GM21515 (cell line): ENCODE measurements around the gene FLNA.
"Not testable (repeated sequence)": the region's sequence is repeated elsewhere in the genome, so short reads cannot be mapped to it uniquely, and the experiment has no call there.

Experiments
- ATAC-seq: cut with Tn5 transposase; IDR thresholded peaks from one replicate; pipeline ENCODE4 v1.9.1; 2021; ENCODE audit not compliant: unreplicated experiment

FLNA gene

DNA sequence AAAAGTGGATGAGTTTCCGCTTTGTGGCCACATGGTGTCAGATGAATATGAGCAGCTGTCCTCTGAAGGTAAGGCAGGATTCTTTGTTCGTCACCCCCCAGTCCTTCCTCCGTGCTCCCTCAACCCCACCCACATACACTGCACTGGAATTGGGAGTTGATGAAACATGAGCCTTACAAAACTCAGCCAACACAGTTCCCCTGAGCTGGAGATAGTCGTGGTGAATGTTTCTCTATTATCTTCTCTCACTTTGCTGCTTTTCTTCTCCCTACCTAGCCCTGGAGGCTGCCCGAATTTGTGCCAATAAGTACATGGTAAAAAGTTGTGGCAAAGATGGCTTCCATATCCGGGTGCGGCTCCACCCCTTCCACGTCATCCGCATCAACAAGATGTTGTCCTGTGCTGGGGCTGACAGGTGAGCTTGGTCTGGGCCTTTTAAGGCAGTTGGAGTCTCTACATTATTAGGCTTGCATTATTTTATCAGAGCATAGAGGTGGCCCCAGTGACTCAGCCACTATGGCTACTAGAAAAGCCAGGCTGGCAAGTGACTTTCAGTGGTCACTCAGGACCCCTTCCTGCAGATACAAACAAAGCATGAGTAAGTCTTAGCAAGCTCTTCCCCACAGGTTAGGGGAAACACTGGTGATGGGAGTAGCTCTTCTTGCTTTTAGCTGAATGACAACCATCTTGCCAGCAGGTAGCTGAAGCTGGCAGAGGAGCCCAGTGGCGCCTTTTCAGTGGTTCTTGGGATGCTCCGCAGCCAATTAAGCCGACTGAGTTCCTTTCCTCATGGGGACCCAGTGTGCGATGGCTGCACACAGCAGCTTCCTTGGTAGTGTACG lies 25.3 kb upstream of the FLNA start:
- ATAC-seq: no peak

DNA sequence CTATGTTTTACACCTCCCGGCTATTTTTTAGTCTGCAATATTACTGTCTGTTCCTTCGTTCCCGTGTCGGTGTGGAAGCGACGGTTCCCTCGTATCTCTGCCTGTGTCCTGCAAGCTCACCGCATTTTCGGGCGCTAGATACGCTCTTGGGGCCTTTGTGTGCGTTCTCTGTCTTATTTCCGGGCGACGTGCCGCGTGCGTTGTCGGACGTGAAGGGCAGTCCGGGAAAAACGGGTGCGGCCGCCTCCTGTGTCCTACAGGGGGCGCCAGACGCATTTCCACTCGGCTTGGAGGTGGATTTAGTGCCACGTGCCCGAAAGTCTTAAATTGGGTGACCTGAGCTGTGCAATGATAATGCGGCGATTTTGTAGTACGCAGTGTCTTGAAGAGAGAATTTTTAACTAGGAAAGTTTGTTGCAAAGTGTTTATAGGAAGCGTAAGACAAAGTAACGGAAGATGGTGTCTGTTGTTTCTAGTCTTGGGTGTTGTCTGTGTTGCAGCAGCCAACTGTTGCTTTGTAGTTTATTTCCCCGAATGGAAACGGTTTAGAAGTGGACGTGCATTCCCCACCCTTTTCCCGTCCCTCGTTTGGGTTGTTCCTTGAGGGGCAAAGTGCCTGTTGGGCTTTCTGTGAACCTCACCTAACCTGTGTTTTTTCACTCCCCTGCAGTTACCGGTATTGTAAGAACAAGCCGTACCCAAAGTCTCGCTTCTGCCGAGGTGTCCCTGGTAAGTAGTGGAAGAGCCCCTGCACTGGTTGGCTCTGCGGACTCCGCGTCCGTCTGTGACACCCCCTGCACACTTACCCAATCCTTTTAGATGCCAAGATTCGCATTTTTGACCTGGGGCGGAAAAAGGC lies 24.5 kb upstream of the FLNA start:
- no peak for ATAC-seq

DNA sequence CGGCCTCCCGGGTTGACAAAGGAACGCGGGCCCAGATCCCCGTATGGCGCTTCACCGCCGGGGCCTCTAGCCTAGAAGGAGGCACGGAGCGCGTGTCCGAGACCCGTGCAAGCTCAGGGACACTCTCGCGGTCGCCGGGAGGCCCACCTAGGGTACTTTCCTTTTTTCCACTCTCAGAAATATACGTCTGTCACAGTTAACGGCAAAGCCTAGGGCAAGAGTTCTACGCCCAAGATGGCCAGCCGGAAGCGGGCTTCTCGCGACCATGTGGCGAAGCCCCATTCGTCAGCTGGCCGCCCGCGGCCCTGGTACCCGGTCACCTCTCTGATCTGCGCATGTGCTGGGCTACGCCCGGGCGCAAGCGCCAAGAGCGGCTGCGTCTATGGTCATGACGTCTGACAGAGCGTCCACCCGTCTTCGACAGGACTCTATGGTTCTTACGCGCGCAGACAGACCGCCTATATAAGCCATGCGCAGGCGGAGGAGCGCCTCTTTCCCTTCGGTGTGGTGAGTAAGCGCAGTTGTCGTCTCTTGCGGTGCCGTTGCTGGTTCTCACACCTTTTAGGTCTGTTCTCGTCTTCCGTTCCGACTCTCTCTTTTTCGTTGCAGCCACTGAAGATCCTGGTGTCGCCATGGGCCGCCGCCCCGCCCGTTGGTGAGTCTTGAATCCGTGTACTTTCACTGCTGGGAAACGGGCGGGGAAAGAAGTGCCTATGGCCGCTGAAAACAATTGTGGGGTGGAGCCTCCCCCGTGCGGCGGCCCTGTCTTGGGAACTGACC lies 23.6 kb upstream of the FLNA start, which contains the start of gene RPL10:
Gene RPL10 (plus strand): TSS at position 490 of the 780 bp plus-strand sequence. CDS start 143 bp downstream, at position 633.
- ATAC-seq: peak; percentile 68

DNA sequence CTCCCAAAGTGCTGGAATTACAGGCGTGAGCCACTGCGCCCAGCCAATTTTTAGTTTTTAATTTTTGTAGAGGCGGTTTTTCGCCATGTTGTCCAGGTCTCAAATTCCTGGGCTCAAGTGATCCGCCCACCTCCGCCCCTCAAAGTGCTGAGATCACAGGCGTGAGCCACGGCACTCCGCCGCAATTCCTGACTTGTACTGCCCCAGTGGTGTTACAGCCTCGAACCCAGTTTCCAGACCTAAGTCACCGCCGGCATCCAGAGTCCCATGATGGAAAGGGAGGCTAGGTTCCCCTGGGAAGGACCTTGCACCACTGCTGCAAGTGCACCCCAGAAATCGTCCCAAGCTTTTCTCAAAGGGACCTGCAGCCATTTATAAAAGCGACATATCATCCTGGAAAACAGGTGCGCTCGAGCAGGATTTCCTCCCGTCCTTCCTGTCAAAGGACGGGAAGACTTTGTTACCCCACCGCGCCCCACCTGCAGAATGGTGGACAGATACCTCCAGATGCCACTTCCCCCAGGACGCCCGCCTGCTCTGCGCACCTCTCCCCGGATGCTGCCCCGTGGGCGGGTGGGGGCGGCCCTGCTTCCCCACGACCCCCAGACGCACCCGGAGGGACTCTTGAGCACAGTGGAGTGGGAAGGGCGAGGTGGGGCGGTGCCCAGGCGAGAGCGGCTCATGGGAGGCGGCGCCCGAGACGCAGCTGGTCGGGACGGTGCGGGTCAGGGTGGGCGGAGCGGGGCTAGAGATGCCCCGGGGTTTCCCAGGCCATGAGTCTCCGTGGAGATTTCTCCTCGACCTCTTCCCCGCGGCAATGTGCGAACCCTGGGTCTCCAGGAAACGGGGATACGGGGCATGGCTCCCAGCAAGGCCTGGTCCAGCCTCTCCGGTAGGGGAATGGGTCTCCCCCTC lies 22.8 kb upstream of the FLNA start:
- peak; percentile 51 for ATAC-seq

DNA sequence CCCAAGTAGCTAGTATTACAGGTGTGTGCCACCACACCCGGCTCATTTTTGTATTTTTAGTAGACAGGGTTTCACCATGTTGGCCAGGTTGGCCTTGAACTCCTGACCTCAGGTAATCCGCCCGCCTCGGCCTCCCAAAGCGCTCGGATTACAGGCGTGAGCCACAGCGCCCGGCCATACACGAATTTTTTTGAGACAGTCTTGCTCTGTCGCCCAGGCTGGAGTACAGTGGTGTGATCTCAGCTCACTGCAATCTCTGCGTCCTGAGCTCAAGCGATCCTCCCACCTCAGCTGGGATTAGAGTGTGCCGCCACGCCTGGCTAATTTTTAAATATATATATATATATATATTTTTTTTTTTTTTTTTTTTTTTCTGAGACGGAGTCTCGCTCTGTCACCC lies 21.9 kb upstream of the FLNA start:
- ATAC-seq: not testable (repeated sequence)

DNA sequence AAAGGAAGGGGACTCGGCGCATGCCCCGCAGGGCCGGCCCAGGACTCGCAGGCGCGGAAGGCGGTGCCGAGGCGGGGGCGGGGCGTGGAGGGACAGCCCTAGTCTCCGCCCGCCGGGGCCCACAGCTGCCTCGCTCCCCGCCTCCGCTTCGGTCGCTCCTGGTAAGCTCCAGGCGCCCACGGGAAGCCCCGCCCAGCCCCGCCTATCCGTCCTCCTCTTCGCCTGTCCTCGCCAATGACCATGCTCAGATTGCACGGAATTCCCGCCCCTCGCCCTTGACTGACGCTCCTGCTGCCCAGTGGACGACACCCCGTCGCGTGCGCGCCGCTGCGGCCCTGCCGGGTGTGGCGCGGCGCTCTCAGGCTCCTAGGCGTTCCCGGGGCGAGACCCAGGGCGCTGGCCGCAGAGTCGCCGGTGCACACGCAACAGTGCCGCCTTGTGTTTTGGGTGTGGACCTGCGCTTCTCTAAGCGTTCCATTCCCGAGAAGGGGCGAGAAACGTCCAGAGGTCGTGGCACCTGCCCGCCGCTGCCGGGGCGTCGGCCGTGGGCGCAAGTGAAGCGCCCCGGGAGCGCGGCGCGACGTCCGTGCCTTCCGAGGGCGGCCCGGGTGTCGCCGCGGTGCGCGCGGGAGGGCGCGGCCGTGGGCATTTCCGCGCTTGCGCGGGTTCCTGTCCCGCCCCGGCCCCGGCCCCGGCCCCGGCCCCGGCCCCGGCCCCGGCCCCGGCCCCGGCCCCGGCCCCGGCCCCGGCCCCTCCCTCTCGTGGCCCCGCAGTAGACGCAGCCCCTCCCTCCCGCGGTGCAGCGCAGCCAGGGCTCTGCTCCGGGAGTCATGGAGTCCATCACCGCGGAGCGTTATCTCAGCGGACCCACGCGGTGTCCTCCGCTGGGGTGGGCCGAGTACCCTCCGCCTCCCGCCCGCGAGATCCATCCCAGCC lies 15.6 kb upstream of the FLNA start:
- peak; percentile 62 for ATAC-seq

DNA sequence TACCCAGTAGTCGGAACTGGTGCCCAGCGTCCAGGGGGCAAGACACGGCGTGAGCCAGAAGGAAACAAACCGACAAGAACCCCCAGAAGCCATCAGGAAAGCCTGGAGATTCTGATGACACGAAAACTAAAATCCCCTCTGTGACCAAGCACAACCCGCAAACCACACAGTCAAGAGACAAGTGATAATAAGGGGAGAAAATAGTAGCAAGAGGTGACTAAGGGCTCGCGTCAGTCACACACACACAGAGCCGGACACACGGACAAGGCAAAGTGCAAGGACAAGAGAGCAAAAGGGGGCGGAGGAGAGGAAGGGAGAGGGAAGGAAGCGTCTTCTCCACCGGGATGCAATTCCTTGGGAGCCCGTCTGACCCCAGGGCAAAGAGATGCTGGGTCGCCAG lies 14.2 kb upstream of the FLNA start:
- ATAC-seq: not testable (repeated sequence)

DNA sequence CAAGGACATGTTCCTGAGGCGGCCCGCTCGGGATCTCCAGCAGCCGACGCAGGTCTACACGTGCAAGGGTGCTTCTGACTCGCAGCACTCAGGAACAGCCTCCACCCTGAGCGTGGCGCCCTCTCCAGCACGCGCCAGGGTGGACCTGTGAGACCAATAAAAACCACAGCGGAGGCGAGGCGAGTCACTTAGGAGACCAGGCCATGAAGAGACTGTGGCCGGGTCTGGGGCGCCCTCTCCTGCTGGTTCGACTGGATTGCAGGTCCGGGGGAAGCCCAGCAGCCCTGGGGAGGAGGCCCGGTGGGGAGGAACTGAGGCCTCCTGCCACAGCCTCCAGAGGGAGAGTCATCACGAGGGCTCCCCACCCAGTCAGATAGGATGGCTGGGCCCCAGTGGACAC lies 13.7 kb upstream of the FLNA start:
- peak; percentile 30 for ATAC-seq

DNA sequence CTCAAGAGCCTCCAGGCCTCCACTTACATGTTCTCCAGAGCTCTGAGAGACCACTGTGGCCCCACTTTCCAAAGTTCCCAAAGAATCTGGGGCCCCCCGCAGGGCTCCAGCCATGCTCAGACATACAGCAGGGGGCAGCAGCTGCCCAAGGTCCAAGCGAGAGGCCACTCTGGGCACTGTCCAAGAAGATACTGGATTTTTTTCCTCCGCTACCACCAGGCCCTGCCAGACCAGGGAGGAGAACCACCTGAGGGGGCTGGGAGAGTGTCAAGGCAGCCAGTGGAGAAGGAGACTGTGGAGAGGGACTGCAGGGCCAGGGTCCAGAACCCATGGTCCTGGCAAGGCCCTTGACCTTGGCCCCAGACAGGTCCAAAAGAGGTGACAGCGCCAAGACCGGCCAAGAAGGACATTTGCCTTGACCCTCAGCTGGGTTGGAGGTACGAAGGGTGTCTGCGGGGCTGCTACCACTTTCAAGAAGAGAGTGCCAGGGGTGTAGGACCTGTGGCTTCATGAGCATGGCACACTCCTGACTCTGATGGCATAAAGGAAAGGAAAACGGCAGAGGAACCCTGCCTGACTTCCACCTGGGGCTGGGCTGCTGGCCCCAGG lies 10.0 kb upstream of the FLNA start:
- no peak for ATAC-seq

DNA sequence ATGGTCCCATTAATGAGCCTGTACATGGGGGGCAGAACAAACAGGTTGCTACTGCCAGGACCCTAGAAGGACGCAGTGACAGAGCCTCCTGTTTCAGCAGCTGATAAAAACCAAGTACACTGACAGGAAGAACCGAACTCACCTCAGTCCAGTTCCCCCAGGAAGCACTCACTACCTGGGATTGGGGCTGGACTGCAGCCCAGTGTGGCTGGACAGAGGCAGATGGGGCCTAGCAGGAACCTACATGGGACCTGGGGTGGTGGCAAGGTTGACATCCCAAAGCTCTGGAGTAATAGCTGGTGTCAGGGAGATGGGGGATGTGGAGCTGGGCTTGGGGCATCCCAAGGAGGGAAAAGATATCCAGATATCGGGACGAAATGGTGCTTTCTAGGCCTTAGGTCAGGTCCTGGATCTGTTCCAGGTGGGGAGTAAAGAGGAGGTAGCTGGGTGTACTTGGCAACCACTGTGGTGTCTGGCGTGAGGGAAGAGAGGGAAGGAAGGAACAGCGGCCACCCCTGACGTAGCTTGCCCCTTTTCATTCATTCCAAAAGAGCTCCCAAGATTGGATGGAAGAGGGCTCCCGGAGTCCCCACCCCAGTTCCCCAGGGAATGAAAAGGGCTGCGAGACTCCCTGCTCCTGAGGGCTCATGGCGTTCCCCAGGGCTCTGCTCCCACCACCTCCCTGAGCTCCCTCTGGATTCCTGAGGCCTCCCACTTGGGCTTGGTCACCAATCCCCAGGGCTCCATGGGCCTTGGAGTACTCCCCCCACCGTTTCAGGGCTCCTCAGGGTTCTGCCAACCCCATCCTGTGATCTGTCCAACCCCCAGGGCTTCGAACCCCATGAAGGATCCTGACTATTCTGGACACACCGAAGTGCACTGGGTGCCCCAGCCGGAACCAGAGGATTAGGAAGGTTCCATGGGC lies 9.2 kb upstream of the FLNA start:
- ATAC-seq: no peak

DNA sequence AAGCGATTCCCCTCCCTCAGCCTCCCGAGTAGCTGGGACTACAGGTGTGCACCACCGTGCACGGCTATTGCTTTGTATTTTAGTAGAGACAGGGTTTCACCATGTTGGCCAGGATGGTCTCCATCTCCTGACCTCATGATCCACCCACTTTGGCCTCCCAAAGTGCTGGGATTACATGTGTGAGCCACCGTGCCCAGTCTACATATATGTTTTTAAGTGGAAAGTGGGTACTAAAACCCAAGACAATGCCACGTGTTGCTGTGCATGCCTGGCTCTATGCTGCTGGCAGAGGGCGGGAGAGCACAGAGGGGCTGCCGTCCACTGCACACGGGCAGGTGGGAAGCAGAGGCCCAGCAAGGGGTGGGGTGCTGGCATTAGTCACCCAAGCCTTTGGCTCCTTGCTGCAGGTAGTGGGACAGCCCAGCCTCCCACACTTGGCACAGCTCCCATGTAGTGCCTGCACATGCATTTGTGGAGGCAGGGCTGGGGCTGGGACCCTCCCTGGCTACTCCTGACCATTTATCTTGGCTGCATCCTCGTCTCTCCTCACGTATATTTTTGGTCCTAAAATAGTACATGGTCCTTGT lies 8.1 kb upstream of the FLNA start:
- no peak for ATAC-seq

DNA sequence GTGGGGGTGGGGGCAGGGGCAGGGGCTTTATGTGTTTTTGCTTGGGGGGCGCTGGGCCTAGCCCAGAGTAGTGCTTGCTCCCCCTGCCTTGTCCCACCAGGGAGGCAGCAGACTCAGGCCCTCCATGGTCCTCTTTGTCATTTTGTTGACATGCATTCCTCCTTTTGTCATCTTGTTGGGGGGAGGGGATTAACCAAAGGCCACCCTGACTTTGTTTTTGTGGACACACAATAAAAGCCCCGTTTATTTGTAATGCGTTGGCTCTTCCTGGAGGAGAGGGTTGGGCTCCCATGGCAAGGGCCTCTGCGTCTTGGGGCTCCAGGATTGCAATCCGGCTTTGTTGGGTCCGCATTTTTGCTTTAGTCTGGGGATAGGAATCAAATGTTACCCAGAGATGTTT lies 6.8 kb upstream of the FLNA start:
- no peak for ATAC-seq

DNA sequence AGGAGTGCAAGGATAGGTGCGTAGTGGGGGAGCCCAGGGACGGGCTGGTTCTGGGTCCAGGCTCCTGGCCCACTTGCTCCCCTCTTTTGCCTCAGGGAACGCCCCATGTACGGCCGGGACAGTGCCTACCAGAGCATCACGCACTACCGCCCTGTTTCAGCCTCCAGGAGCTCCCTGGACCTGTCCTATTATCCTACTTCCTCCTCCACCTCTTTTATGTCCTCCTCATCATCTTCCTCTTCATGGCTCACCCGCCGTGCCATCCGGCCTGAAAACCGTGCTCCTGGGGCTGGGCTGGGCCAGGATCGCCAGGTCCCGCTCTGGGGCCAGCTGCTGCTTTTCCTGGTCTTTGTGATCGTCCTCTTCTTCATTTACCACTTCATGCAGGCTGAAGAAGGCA lies 6.4 kb upstream of the FLNA start:
- no peak for ATAC-seq

DNA sequence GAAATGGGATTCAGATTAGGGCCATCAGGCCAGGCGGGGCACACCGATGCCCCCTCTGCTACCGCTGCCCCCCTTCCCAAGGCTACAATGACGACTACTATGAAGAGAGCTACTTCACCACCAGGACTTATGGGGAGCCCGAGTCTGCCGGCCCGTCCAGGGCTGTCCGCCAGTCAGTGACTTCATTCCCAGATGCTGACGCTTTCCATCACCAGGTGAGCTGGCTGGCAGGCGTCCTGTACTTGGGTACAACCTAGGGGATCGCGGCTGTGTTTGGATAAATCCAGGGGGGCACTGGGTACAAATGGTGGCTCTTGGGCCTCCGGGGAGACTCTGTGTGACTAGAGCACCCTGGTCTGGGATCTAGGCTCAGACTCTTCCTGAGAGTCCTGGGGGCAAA lies 5.7 kb upstream of the FLNA start:
- ATAC-seq: no peak

DNA sequence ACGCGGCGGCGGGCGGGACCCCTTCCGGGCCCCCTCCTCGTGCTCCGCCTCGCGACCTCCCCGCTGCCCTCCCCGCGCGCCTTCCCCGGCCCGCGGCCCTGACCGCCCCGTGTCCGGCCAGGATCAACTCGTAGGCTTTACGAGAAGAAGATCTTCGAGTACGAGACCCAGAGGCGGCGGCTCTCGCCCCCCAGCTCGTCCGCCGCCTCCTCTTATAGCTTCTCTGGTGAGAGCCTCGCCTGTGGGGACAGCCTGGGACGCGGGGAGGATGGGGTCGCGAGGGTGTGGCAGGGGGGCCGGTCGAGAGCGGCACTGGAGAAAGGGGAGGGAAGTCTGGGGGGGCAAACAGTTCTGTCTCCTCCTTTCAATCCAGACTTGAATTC lies 5.1 kb upstream of the FLNA start:
- no peak for ATAC-seq

DNA sequence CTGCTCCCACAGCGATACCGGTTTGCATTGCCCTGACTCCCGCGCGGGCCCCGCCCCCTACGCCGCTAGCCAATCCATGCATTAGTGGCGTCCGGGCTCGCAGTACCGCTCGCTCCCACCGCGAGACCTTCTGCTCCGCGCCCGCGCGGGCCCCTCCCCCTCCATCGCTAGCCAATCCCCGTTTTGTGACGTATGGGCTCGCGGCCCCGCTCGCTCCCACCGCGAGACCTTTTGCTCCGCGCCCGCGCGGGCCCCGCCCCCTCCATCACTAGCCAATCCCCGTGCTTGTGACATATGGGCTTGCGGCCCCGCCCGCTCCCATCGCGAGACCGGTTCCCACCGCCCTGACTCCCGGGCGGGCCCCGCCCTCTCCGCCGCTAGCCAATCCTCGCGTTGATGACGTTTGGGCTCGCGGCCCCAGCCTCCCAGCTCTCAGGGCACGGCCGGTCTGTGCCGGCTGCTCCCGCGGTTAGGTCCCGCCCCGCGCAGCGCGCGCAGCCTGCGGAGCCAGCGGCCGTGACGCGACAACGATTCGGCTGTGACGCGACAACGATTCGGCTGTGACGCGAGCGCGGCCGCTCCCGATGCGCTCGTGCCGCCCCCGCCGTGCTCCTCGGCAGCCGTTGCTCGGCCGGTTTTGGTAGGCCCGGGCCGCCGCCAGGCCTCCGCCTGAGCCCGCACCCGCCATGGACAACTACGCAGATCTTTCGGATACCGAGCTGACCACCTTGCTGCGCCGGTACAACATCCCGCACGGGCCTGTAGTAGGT lies 4.5 kb upstream of the FLNA start, which contains the start of gene EMD:
Gene EMD (plus strand): TSS at position 497 of the 770 bp plus-strand sequence. CDS start 190 bp downstream, at position 687.
- peak; percentile 81 for ATAC-seq
